OCI-LY1 (cell line): ENCODE data around the gene ALPK3.

Experiments
- H2AFZ ChIP-seq: fragments of 200-600 bp; sonication (generic), shearing (Covaris generic); 2 replicates; pipeline ENCODE4 v1.6.0; 2014; ENCODE audit warnings: antibody characterized with exemption, mild to moderate bottlenecking, low read length
- H3F3A ChIP-seq: fragments of 200-600 bp; sonication (generic), shearing (Covaris generic); 2 replicates; pipeline ENCODE4 v1.6.0; 2014; ENCODE audit warnings: mild to moderate bottlenecking, antibody characterized with exemption, low read length, moderate library complexity; ENCODE audit not compliant: insufficient read depth
- H3K27ac ChIP-seq: fragments of 200-600 bp; sonication (generic); 2 replicates; pipeline ENCODE4 v1.5.1; 2014; ENCODE audit warnings: low read length, mixed run types, mild to moderate bottlenecking, low read depth; ENCODE audit not compliant: poor library complexity, severe bottlenecking
- H3K27me3 ChIP-seq: fragments of 200-600 bp; sonication (generic); 2 replicates; pipeline ENCODE4 v1.6.0; 2014; ENCODE audit warnings: antibody characterized with exemption, mild to moderate bottlenecking, low read length, moderate library complexity; ENCODE audit not compliant: insufficient read depth
- H3K36me3 ChIP-seq: fragments of 200-600 bp; sonication (generic); 2 replicates; pipeline ENCODE4 v1.6.1; 2014; ENCODE audit warnings: mild to moderate bottlenecking, antibody characterized with exemption, low read length, moderate library complexity, mixed read lengths; ENCODE audit not compliant: insufficient read depth
- H3K4me1 ChIP-seq: fragments of 200-600 bp; sonication (generic); 2 replicates; pipeline ENCODE4 v1.5.1; 2014; ENCODE audit warnings: mild to moderate bottlenecking, low read length, moderate library complexity; ENCODE audit not compliant: insufficient read depth, severe bottlenecking
- H3K4me2 ChIP-seq: fragments of 200-600 bp; sonication (generic), shearing (Covaris generic); 2 replicates; pipeline ENCODE4 v1.6.1; 2014; ENCODE audit warnings: low read length
- H3K4me3 ChIP-seq: fragments of 200-600 bp; sonication (generic); 2 replicates; pipeline ENCODE4 v1.5.1; 2014; ENCODE audit warnings: low read length, low read depth, mild to moderate bottlenecking, mixed read lengths; ENCODE audit not compliant: poor library complexity, severe bottlenecking
- H3K79me2 ChIP-seq: fragments of 200-600 bp; shearing (Covaris generic); 2 replicates; pipeline ENCODE4 v1.6.1; 2016; ENCODE audit warnings: mixed run types, low read length, mixed read lengths; ENCODE audit not compliant: insufficient read depth
- H3K9ac ChIP-seq: fragments of 200-600 bp; sonication (generic), shearing (Covaris generic); 2 replicates; pipeline ENCODE4 v1.6.1; 2014; ENCODE audit warnings: mild to moderate bottlenecking, low read length, mixed read lengths
- H3K9me2 ChIP-seq: fragments of 200-600 bp; sonication (generic), shearing (Covaris generic); 2 replicates; pipeline ENCODE4 v1.6.1; 2014; ENCODE audit warnings: low read depth, mild to moderate bottlenecking, low read length, mixed read lengths
- H3K9me3 ChIP-seq: fragments of 200-600 bp; shearing (Covaris generic); 2 replicates; pipeline ENCODE4 v1.6.1; 2014; ENCODE audit warnings: low read length, mixed read lengths
- H4K20me1 ChIP-seq: fragments of 200-600 bp; sonication (generic), shearing (Covaris generic); 2 replicates; pipeline ENCODE4 v1.6.0; 2016; ENCODE audit warnings: mild to moderate bottlenecking, low read length; ENCODE audit not compliant: insufficient read depth
- EZH2 ChIP-seq: fragments of 200-600 bp; sonication (generic), shearing (Covaris generic); IDR thresholded peaks from 2 replicates; pipeline ENCODE4 v1.8.0; 2017; ENCODE audit warnings: borderline replicate concordance, mixed run types, mild to moderate bottlenecking, antibody characterized with exemption, low read length, moderate library complexity, mixed read lengths
- TF ChIP-seq, protein P1 (sequence below): fragments of 200-600 bp; sonication (generic), shearing (Covaris generic); IDR thresholded peaks from 2 replicates; pipeline ENCODE4 v1.5.1; 2017; ENCODE audit warnings: mild to moderate bottlenecking, antibody characterized with exemption, low read length, moderate library complexity, mixed read lengths

ALPK3 gene

GRCh38 chr15:84773716-84774115 lies 43.4 kb upstream of the ALPK3 start:
- Histone ChIP-seq H3K27me3 (no peaks in the 10 kb centered on the region), H4K20me1 (no peaks in the 10 kb centered on the region), H3K9me2 (no peaks in the 10 kb centered on the region), H3F3A (no peaks in the 10 kb centered on the region), H3K36me3 (peaks cover 48% of the 10 kb centered on the region), H3K9me3 (no peaks in the 10 kb centered on the region), H2AFZ (no peak overlapping the region), H3K4me3 (no peak overlapping the region), H3K27ac (no peak overlapping the region), H3K4me2 (no peak overlapping the region), H3K79me2 (peaks cover 11% of the 10 kb centered on the region), H3K4me1 (peaks cover 6% of the 10 kb centered on the region), H3K9ac (no peak overlapping the region)
- no peak for TF ChIP-seq EZH2

DNA sequence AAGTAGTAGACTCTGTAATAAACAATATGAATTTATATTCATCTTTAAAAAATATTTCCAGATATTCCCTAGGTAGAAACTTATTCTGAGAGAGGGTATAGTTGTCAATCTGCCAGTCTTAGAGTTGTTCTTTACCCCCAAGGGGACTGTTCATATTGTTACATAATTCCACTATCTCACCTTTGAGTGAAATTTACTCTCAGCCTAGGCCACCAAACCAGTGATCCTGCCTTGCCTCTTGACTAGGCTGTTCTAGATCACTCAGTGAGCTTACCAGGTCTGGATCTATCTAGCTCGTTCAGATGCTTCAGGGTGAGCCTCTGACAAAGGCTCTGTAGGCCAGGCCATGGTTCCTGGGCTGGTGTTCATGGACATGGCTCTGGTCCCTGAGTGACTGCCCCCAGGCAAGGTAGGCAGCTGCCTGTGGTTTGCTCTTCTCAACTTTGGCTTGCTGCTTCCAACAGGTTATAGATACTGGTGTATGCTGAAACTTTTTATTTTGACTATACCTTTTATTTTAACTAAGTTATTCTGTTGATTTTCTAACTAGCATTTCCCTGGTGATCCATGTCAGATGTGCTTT lies 41.2 kb upstream of the ALPK3 start:
- H3K4me1 ChIP-seq: peaks cover 6% of the 10 kb centered on the region
- TF ChIP-seq EZH2: no peak
- TF ChIP-seq, protein P1, sequence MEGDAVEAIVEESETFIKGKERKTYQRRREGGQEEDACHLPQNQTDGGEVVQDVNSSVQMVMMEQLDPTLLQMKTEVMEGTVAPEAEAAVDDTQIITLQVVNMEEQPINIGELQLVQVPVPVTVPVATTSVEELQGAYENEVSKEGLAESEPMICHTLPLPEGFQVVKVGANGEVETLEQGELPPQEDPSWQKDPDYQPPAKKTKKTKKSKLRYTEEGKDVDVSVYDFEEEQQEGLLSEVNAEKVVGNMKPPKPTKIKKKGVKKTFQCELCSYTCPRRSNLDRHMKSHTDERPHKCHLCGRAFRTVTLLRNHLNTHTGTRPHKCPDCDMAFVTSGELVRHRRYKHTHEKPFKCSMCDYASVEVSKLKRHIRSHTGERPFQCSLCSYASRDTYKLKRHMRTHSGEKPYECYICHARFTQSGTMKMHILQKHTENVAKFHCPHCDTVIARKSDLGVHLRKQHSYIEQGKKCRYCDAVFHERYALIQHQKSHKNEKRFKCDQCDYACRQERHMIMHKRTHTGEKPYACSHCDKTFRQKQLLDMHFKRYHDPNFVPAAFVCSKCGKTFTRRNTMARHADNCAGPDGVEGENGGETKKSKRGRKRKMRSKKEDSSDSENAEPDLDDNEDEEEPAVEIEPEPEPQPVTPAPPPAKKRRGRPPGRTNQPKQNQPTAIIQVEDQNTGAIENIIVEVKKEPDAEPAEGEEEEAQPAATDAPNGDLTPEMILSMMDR: no peak
- H3K4me3 ChIP-seq: no peak overlapping the region
- H3K36me3 ChIP-seq: peaks cover 44% of the 10 kb centered on the region
- H4K20me1 ChIP-seq: no peaks in the 10 kb centered on the region
- H3K27ac ChIP-seq: no peak overlapping the region
- H3K4me2 ChIP-seq: no peak overlapping the region
- no peaks in the 10 kb centered on the region for H3K9me3 ChIP-seq
- H3K9me2 ChIP-seq: no peaks in the 10 kb centered on the region
- H2AFZ ChIP-seq: no peak overlapping the region
- peaks cover 14% of the 10 kb centered on the region for H3K79me2 ChIP-seq
- no peaks in the 10 kb centered on the region for H3F3A ChIP-seq
- H3K9ac ChIP-seq: no peak overlapping the region
- H3K27me3 ChIP-seq: no peaks in the 10 kb centered on the region

- Histone ChIP-seq H3K4me2 (no peak overlapping the region), H3K36me3 (peaks cover 50% of the 10 kb centered on the region), H3K9me3 (no peaks in the 10 kb centered on the region), H3K4me3 (no peak overlapping the region), H4K20me1 (no peaks in the 10 kb centered on the region), H3K27ac (no peak overlapping the region), H2AFZ (no peak overlapping the region), H3K9ac (no peak overlapping the region), H3K27me3 (no peaks in the 10 kb centered on the region), H3K79me2 (peaks cover 9% of the 10 kb centered on the region), H3K9me2 (no peaks in the 10 kb centered on the region), H3F3A (no peaks in the 10 kb centered on the region), H3K4me1 (peaks cover 6% of the 10 kb centered on the region)
- TF ChIP-seq EZH2: no peak
Observed at GRCh38 chr15:84778194-84778593, 39.0 kb upstream of the ALPK3 start.

- no peak overlapping the region for H3K27ac ChIP-seq
- H4K20me1 ChIP-seq: no peaks in the 10 kb centered on the region
- H3K4me2 ChIP-seq: no peak overlapping the region
- H3K9me2 ChIP-seq: no peaks in the 10 kb centered on the region
- peaks cover 60% of the 10 kb centered on the region for H3K36me3 ChIP-seq
- no peak for TF ChIP-seq EZH2
- TF ChIP-seq, protein P1: no peak
- H3K27me3 ChIP-seq: no peaks in the 10 kb centered on the region
- H3K4me3 ChIP-seq: no peak overlapping the region
- H3K79me2 ChIP-seq: peaks cover 3% of the 10 kb centered on the region
- no peaks in the 10 kb centered on the region for H3F3A ChIP-seq
- no peaks in the 10 kb centered on the region for H3K9me3 ChIP-seq
- no peak overlapping the region for H3K9ac ChIP-seq
- H3K4me1 ChIP-seq: peaks cover 7% of the 10 kb centered on the region
- H2AFZ ChIP-seq: no peak overlapping the region
Observed at GRCh38 chr15:84780492-84780891, 36.7 kb upstream of the ALPK3 start.
